WTC11 (cell line): ENCODE data around the gene C12orf56.

Source experiments
- CTCF ChIP-seq: fragments of 200-600 bp; IDR thresholded peaks from 2 replicates; pipeline ENCODE4 v1.8.0; 2022; ENCODE audit warnings: antibody characterized with exemption
- NFYB ChIP-seq: sonication (generic); formaldehyde crosslinking; conservative IDR thresholded peaks from 2 replicates; pipeline ENCODE4 v1.8.0; 2022; ENCODE audit warnings: low read depth, missing genetic modification reagents

- TF ChIP-seq NFYB (CRISPR knock-in tag) (no peak), CTCF (no peak)
Measured at GRCh38 chr12:64323476-64324225, 66.9 kb downstream of the C12orf56 start.
